Measurements from ENCODE around the gene CLHC1. TPM values are rescaled to one million over a fixed set of nuclear protein-coding genes. Genes with fewer than 3 reads are reported as not detected.

The CLHC1 gene
- total RNA-seq, 4 donors from 2014 or later = 5.6 to 7.7 (median 6.0) TPM

GRCh38 chr2:55175254-55176093, 56.6 kb downstream of the CLHC1 start:
- no peak for TF ChIP-seq CTCF (IDR thresholded peaks at IDR 0.05)
- DNase-seq (ENCODE audit: low spot score) (no peak), ATAC-seq (ENCODE audit: low FRiP score) (peak; percentile 68)

- ATAC-seq (ENCODE audit: low FRiP score) (no peak), DNase-seq (ENCODE audit: low spot score) (no peak)
- no peak for TF ChIP-seq CTCF (IDR thresholded peaks at IDR 0.05)
These were observed 58.5 kb downstream of the CLHC1 start for GRCh38 chr2:55173438-55174054.

GRCh38 chr2:55169915-55170314, 62.2 kb downstream of the CLHC1 start:
- ATAC-seq (ENCODE audit: low FRiP score) = no peak
- DNase-seq (ENCODE audit: low spot score) = no peak
- no peak for TF ChIP-seq CTCF (IDR thresholded peaks at IDR 0.05)

- TF ChIP-seq CTCF (IDR thresholded peaks at IDR 0.05) = no peak
- ATAC-seq (ENCODE audit: low FRiP score) = no peak
- no peak for DNase-seq (ENCODE audit: low spot score)
These were observed 62.7 kb downstream of the CLHC1 start for GRCh38 chr2:55169359-55169758.

DNA sequence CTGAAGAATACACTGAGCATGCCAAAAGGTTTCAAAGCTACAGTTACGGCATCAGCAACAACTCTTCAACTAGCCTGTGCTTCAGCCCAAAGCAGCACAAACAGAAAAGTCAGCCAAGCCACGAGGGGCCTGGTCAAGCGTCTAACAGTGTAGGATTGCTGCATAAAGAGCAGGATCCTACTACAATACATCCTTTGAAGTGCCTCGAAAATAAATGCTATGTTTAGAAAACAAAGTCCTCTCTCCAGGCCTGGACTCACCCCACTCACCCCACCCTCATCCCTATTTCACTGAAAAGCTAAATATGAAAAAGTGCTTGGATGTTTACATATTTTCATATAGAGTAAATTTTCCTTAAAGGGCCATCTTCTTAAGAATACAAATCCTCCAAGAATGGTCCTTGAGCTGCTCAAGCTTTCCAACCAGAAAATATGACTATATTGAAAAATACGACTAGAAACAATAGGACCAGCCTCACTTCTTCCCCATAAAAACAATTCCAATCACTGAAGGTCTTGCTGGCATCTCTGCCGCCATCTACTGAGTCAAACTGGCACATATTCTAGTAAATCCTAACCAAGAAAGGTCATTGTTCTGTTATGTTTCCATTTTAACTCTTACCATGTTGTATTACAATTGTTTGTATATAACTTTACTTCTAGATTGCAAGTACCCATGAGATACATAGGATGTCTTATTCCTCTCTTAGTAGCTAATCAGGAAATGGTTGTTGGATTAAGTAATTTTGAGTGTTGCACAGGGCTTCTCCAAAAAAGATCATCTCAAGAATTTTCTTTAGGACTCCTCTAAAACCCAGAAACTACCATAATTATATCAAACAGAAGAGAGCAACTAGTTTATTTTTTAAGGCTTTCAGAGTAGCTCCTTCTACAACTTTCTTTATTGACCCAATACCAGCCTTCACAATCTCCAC, 63.6 kb downstream of the CLHC1 start:
- DNase-seq (ENCODE audit: low spot score) (no peak), ATAC-seq (ENCODE audit: low FRiP score) (peak; percentile 63)
- TF ChIP-seq CTCF (IDR thresholded peaks at IDR 0.05) = no peak

GRCh38 chr2:55165626-55166025, 66.5 kb downstream of the CLHC1 start:
- no peak for TF ChIP-seq CTCF (IDR thresholded peaks at IDR 0.05)
- no peak for DNase-seq (ENCODE audit: low spot score)
- no peak for ATAC-seq (ENCODE audit: low FRiP score)

All from omental fat pad (tissue), 4 donors.